Activated CD4-positive, alpha-beta memory T cell treated with anti-CD3 and anti-CD28 coated beads for 36 hours (primary cell): ENCODE data around the gene ABI2. TPM values are rescaled to one million over a fixed set of nuclear protein-coding genes. Genes with fewer than 3 reads are reported as not detected.

Experiments used
- total RNA-seq, 2 experiments: library from RNA; stranded (reverse); gene quantifications; one replicate each; pipeline ENCODE4 v1.2.3, GENCODE V29; 2021

Gene ABI2
- total RNA-seq, 2 experiments from 2014 or later, result 43.7 to 51.2 TPM

Other genes starting within 250 kb of the ABI2 start
- 10 to 100 TPM; 22.1 to 24.4 TPM for gene CYP20A1, start 89.4 kb upstream of the ABI2 start, total RNA-seq
- gene RAPH1, start 206.9 kb downstream of the ABI2 start, total RNA-seq, result 10 to 100 TPM; 11.5 to 13.1 TPM